IPS-20b (cell line): ENCODE measurements around the gene CUTA.

Experiments used
- H3K27ac ChIP-seq: one replicate; pipeline ENCODE4 v1.5.1; 2013; ENCODE audit warnings: low read length
- H3K27me3 ChIP-seq: 2 replicates; pipeline ENCODE4 v1.6.1; 2013; ENCODE audit warnings: mild to moderate bottlenecking, low read length, inconsistent platforms; ENCODE audit not compliant: insufficient read depth
- H3K36me3 ChIP-seq: 2 replicates; pipeline ENCODE4 v1.6.1; 2013; ENCODE audit warnings: low read depth, mild to moderate bottlenecking, inconsistent platforms, low read length, moderate library complexity; ENCODE audit not compliant: insufficient read depth
- H3K4me1 ChIP-seq: 2 replicates; pipeline ENCODE4 v1.6.1; 2013; ENCODE audit warnings: mild to moderate bottlenecking, control low read depth, inconsistent platforms, low read length, moderate library complexity; ENCODE audit not compliant: insufficient read depth
- H3K4me3 ChIP-seq: 2 replicates; pipeline ENCODE4 v1.5.1; 2013; ENCODE audit warnings: mild to moderate bottlenecking, low read length, inconsistent platforms
- H3K9ac ChIP-seq: 2 replicates; pipeline ENCODE4 v1.6.1; 2013; ENCODE audit warnings: low read depth, mild to moderate bottlenecking, inconsistent platforms, low read length, moderate library complexity
- H3K9me3 ChIP-seq: 2 replicates; pipeline ENCODE4 v1.6.1; 2013; ENCODE audit warnings: mild to moderate bottlenecking, low read depth, low read length, inconsistent platforms; ENCODE audit not compliant: insufficient read depth

CUTA gene, protein sequence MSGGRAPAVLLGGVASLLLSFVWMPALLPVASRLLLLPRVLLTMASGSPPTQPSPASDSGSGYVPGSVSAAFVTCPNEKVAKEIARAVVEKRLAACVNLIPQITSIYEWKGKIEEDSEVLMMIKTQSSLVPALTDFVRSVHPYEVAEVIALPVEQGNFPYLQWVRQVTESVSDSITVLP

DNA sequence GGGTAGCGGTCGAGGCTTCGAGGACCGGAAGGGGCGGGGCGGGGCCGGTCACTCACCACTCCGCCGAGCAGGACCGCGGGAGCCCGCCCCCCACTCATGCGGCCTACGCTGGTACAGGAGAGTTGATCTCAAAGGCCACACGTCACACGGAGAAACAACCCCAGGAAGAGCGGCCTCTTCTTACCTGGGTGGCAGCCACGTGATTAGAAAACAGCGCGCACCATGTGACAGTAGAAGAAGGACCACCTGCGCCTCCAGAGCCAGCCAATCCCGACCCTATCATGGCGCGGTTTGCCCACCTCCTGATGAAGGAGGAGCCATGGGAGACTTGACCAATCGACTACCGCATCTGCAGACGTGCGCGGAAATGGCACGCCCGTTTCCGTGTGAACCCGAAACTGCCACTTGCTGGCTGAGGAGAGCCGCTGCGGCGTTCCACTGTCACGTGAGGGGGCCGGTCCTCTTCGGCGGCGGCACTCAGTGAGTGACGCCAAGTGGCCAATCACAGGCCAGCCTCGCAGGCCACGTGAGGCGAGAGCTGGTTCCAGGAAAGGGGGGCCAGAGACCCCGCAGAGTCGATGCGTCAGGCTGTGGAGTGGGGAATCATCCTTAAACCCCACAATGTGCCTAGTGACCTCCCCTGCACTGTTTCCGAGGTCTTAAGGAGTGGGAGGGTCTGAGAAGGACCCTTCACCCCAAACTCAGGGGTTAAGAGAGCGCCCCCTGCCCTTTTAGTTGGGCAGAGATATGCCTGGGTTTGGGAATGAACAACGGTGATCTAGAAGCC, at the start of gene CUTA:
TSS of gene CUTA (minus strand) at position 205 of the 787 bp plus-strand sequence. CDS start at position 98, 107 bp downstream.
- peaks cover 21% of the 10 kb centered on the region for H3K4me1 ChIP-seq
- H3K4me3 ChIP-seq: peak within 1 kb of the TSS; percentile 91
- peak within 1 kb of the TSS; percentile 93 for H3K27ac ChIP-seq
- no peaks in the 10 kb centered on the region for H3K27me3 ChIP-seq
- H3K9me3 ChIP-seq: no peaks in the 10 kb centered on the region
- H3K9ac ChIP-seq: peak within 1 kb of the TSS; percentile 96
- H3K36me3 ChIP-seq: peaks cover 44% of the 10 kb centered on the region

- Histone ChIP-seq H3K9me3 (no peaks in the 10 kb centered on the region), H3K4me1 (no peaks in the 10 kb centered on the region), H3K4me3 (no peak overlapping the region), H3K9ac (no peak overlapping the region), H3K27me3 (no peaks in the 10 kb centered on the region), H3K36me3 (no peaks in the 10 kb centered on the region), H3K27ac (no peak overlapping the region)
Measured at GRCh38 chr6:33467091-33467490, 49.2 kb upstream of the CUTA start.

- Histone ChIP-seq H3K36me3 (no peaks in the 10 kb centered on the region), H3K9ac (no peak overlapping the region), H3K27me3 (no peaks in the 10 kb centered on the region), H3K4me1 (no peaks in the 10 kb centered on the region), H3K27ac (no peak overlapping the region), H3K9me3 (no peaks in the 10 kb centered on the region), H3K4me3 (no peak overlapping the region)
Measured at GRCh38 chr6:33466075-33466735, 48.3 kb upstream of the CUTA start.

GRCh38 chr6:33459226-33459625, 41.3 kb upstream of the CUTA start:
- no peaks in the 10 kb centered on the region for H3K9me3 ChIP-seq
- H3K4me1 ChIP-seq: 0 out of 2 replicates have a peak, but pooled peaks cover 4% of the 10 kb centered on the region
- no peaks in the 10 kb centered on the region for H3K27me3 ChIP-seq
- no peak overlapping the region for H3K9ac ChIP-seq
- H3K27ac ChIP-seq: no peak overlapping the region
- no peak overlapping the region for H3K4me3 ChIP-seq
- peaks cover 22% of the 10 kb centered on the region for H3K36me3 ChIP-seq

DNA sequence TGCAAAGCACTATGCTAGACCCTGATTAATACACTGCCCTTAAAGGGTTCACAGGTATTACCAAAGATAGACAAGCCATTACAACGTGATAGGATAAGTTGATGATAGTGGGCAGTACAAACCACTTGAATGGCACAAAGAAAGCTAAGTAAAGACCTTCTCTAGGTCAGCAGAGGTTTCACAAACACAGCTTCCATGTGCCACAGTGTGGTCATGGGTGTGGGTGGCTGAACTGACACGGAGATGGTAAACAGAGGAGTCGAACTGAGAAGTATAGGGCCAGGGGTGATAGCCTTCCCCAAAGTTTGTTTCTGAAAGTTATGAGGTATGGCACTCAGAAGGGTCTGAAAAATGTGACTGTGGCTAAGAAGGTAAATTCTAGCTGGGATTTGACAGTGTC, 40.8 kb upstream of the CUTA start:
- Histone ChIP-seq H3K4me3 (no peak overlapping the region), H3K9me3 (no peaks in the 10 kb centered on the region), H3K4me1 (0 out of 2 replicates have a peak, but pooled peaks cover 4% of the 10 kb centered on the region), H3K27me3 (no peaks in the 10 kb centered on the region), H3K9ac (no peak overlapping the region), H3K27ac (no peak overlapping the region), H3K36me3 (peaks cover 22% of the 10 kb centered on the region)

DNA sequence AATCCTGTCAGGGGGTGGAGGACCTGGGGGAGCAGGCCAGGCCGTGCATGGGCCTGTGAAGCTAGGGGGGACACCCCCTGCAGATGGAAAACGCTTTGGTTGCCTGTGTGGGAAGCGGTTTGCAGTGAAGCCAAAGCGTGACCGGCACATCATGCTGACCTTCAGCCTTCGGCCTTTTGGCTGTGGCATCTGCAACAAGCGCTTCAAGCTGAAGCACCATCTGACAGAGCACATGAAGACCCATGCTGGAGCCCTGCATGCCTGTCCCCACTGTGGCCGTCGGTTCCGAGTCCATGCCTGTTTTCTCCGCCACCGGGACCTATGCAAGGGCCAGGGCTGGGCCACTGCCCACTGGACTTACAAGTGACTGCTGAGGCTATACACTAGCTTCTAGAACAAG, 38.2 kb upstream of the CUTA start:
- Histone ChIP-seq H3K27me3 (no peaks in the 10 kb centered on the region), H3K36me3 (peaks cover 28% of the 10 kb centered on the region), H3K4me3 (no peak overlapping the region)

DNA sequence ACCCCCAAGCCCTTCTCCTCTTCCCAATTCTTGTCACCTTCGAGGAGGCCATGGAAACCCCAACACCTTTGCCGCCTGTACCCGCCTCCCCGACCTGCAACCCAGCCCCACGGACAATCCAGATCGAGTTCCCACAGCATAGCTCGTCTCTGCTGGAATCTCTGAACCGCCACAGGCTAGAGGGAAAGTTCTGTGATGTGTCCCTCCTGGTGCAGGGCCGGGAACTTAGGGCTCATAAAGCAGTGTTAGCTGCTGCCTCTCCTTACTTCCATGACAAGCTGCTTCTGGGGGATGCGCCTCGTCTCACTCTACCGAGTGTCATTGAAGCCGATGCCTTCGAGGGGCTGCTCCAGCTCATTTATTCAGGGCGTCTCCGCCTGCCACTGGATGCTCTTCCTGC, 37.1 kb upstream of the CUTA start:
- Histone ChIP-seq H3K9me3 (no peaks in the 10 kb centered on the region), H3K4me1 (0 out of 2 replicates have a peak, but pooled peaks cover 4% of the 10 kb centered on the region), H3K9ac (peak overlapping the region; percentile 87), H3K27ac (peak overlapping the region; percentile 1), H3K36me3 (peaks cover 39% of the 10 kb centered on the region), H3K27me3 (no peaks in the 10 kb centered on the region), H3K4me3 (peak overlapping the region; percentile 99)

More for the DNA sequence above, 38.2 kb upstream of the CUTA start:
- Histone ChIP-seq H3K9ac (no peak overlapping the region), H3K27ac (no peak overlapping the region), H3K9me3 (no peaks in the 10 kb centered on the region), H3K4me1 (0 out of 2 replicates have a peak, but pooled peaks cover 4% of the 10 kb centered on the region)

- peak within 1 kb of the TSS; percentile 1 for H3K27ac ChIP-seq
- H3K4me3 ChIP-seq: peak within 1 kb of the TSS; percentile 99
- peaks cover 47% of the 10 kb centered on the region for H3K36me3 ChIP-seq
- H3K9ac ChIP-seq: peak within 1 kb of the TSS; percentile 87
- H3K4me1 ChIP-seq: 0 out of 2 replicates have a peak, but pooled peaks cover 4% of the 10 kb centered on the region
- no peaks in the 10 kb centered on the region for H3K9me3 ChIP-seq
- no peaks in the 10 kb centered on the region for H3K27me3 ChIP-seq
Measured at GRCh38 chr6:33454009-33454946, 36.4 kb upstream of the CUTA start, which contains the start of gene ZBTB9. ZBTB9 (plus strand) TSS chr6:33454576; CDS start chr6:33455101, 525 bp downstream.

- Histone ChIP-seq H3K27me3 (no peaks in the 10 kb centered on the region), H3K27ac (no peak overlapping the region), H3K9me3 (no peaks in the 10 kb centered on the region), H3K9ac (peak overlapping the region; percentile 87), H3K36me3 (peaks cover 55% of the 10 kb centered on the region), H3K4me1 (0 out of 2 replicates have a peak, but pooled peaks cover 4% of the 10 kb centered on the region), H3K4me3 (peak overlapping the region; percentile 99)
Measured at GRCh38 chr6:33453393-33454008, 35.6 kb upstream of the CUTA start.

DNA sequence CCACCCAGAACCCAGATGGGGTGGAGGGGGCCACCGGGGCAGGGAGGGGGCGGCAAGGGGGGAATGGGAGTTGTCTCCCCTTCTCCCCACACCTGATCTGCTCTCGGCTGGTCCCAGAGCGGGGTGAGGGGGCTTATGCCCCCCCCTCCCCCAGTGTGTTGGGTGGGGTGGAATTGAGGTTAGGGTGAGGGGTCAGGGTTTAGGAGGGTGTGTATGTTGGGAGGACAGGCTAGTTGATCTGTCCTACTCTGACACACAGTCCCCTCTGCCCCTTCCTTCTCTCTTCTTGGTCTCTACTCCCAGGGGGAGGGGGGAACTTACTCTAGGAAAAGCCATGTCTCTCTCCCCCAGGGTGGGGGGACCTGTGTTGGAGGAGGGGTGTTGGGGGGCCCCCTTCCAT, 34.6 kb upstream of the CUTA start:
- H3K27me3 ChIP-seq: no peaks in the 10 kb centered on the region
- 0 out of 2 replicates have a peak, but pooled peaks cover 4% of the 10 kb centered on the region for H3K4me1 ChIP-seq
- H3K9ac ChIP-seq: no peak overlapping the region
- no peak overlapping the region for H3K4me3 ChIP-seq
- peaks cover 65% of the 10 kb centered on the region for H3K36me3 ChIP-seq
- no peak overlapping the region for H3K27ac ChIP-seq
- no peaks in the 10 kb centered on the region for H3K9me3 ChIP-seq
